ENCODE data around the gene L1TD1. TPM values are rescaled to one million over a fixed set of nuclear protein-coding genes. Genes with fewer than 3 reads are reported as not detected.
"Not testable (repeated sequence)": the region's sequence is repeated elsewhere in the genome, so short reads cannot be mapped to it uniquely, and the experiment has no call there.

Gene L1TD1, protein sequence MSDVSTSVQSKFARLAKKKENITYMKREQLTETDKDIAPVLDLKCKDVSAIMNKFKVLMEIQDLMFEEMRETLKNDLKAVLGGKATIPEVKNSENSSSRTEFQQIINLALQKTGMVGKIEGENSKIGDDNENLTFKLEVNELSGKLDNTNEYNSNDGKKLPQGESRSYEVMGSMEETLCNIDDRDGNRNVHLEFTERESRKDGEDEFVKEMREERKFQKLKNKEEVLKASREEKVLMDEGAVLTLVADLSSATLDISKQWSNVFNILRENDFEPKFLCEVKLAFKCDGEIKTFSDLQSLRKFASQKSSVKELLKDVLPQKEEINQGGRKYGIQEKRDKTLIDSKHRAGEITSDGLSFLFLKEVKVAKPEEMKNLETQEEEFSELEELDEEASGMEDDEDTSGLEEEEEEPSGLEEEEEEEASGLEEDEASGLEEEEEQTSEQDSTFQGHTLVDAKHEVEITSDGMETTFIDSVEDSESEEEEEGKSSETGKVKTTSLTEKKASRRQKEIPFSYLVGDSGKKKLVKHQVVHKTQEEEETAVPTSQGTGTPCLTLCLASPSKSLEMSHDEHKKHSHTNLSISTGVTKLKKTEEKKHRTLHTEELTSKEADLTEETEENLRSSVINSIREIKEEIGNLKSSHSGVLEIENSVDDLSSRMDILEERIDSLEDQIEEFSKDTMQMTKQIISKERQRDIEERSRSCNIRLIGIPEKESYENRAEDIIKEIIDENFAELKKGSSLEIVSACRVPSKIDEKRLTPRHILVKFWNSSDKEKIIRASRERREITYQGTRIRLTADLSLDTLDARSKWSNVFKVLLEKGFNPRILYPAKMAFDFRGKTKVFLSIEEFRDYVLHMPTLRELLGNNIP
- under 1 TPM in 4 of 7 donors, not detected in 3; 0.10 to 0.61 (median 0.41) TPM for total RNA-seq
- polyA plus RNA-seq: under 1 TPM; 0.05 to 0.52 TPM
- long read RNA-seq, donor 1, partial matches to known transcripts: 0 of 1 reads
- long read RNA-seq, donor 1, other reads (novel, unspliced or antisense): 1 of 1 reads
- long read RNA-seq, donor 2, transcript L1TD1-201 (4 exons, 3,849 nt): major isoform, 13 of 26 reads
- long read RNA-seq, donor 2, partial matches to known transcripts: 13 of 26 reads
- long read RNA-seq, donor 2, other reads (novel, unspliced or antisense): 0 of 26 reads
- long read RNA-seq, donor 3, partial matches to known transcripts: 0 of 1 reads
- long read RNA-seq, donor 3, other reads (novel, unspliced or antisense): 0 of 1 reads

DNA sequence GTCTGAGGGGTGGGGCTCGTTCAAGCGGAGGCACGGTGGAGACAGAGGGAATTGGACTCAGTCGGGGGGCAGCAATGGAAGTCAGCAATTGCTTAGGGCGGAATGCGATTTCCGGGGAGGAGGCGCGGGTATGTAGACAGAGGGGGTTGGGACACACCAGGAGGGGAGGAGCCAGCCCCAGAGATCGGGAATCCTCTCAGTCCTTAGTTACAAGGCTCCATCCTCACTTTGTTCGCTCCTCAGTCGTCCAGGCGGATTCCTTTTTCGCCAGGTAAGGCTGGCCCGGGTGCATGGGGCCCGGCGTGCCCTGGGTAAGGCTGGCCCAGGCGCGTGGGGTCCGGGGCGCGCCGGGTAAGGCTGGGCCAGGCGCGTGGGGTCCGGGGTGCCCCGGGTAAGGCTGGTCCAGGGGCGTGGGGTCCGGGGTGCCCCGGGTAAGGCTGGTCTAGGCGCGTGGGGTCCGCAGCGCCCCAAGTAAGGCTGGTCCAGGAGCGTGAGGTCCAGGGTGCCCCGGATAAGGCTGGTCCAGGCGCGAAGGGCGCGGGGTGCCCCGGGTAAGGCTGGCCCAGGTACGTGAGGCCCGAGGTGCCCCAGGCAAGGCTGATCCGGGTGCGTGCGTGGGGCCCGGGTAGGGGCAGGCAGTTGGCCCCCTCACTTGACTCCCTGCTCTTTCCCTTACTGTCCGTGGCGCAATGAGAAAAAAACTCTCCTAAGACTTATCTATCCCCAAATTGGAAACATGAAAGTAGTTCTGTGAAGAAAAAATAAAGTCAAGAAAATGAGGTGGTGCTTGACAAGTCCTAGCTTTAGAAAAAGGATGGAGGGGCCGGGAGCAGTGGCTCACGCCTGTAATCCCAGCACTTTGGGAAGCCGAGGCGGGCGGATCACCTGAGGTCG is at the start of gene L1TD1:
L1TD1 (plus strand) TSS at position 199 of the 894 bp plus-strand sequence. CDS start 11,780 bp downstream, outside the sequence.
- no peak within 1 kb of the TSS for H3K4me3 ChIP-seq

DNA sequence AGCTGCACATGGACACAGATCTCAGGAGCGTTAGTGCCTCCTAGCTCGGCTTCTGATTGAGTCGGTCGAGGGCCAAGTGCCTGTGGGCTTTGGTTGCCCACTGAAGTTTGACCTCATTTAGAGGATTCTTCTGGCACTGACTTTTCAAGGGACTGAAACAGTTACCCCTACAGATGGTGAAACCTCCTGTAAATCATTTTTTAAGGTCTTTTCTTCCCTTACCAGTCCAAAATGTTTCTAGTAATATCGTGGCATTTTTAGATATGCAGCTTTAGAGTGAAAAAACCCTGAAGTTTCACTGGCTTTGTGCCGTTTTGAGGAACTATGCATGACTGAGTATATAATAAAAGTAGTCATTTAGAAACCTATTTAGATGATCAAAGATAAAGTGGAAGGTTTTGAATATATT is 34.7 kb upstream of the L1TD1 start:
- TF ChIP-seq EP300 (IDR thresholded peaks at IDR 0.05) (no peak), POLR2A (IDR thresholded peaks at IDR 0.05) (no peak)
- TF ChIP-seq, protein P1, sequence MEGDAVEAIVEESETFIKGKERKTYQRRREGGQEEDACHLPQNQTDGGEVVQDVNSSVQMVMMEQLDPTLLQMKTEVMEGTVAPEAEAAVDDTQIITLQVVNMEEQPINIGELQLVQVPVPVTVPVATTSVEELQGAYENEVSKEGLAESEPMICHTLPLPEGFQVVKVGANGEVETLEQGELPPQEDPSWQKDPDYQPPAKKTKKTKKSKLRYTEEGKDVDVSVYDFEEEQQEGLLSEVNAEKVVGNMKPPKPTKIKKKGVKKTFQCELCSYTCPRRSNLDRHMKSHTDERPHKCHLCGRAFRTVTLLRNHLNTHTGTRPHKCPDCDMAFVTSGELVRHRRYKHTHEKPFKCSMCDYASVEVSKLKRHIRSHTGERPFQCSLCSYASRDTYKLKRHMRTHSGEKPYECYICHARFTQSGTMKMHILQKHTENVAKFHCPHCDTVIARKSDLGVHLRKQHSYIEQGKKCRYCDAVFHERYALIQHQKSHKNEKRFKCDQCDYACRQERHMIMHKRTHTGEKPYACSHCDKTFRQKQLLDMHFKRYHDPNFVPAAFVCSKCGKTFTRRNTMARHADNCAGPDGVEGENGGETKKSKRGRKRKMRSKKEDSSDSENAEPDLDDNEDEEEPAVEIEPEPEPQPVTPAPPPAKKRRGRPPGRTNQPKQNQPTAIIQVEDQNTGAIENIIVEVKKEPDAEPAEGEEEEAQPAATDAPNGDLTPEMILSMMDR (IDR thresholded peaks at IDR 0.05): no peak
- intact Hi-C loops (cut with DNase I): no loop called here
- WGBS, 3 donors: 73 to 80% (median 76%) methylated on average over 6 of the region's 6 CpGs

More for the DNA sequence above, at the start of gene L1TD1:
- TF ChIP-seq POLR2A (IDR thresholded peaks at IDR 0.05) (no peak), EP300 (IDR thresholded peaks at IDR 0.05) (no peak)
- TF ChIP-seq, protein P1 (IDR thresholded peaks at IDR 0.05): no peak
- WGBS, 3 donors: 8 to 9% (median 8%) methylated on average over 53 to 55 of the region's 55 CpGs
- Histone ChIP-seq H3K27me3 (no peaks in the 10 kb centered on the region), H3K27ac (no peak within 1 kb of the TSS), H3K9me3 (peaks cover 0 to 6% of the 10 kb centered on the region in 2 donors), H3K4me1 (ENCODE audit: insufficient read depth) (peaks cover 2% of the 10 kb centered on the region), H3K36me3 (no peaks in the 10 kb centered on the region)
- intact Hi-C loops (cut with DNase I): no loop called here
- no peak for DNase-seq

GRCh38 chr1:62161711-62162110 is 32.9 kb upstream of the L1TD1 start:
- WGBS, 3 donors: 86 to 100% (median 93%) methylated on average over 1 of the region's 1 CpG
- no peak overlapping the region for H3K27ac ChIP-seq
- DNase-seq: no peak
- no peak overlapping the region for H3K4me3 ChIP-seq
- TF ChIP-seq EP300 (IDR thresholded peaks at IDR 0.05) (no peak), POLR2A (IDR thresholded peaks at IDR 0.05) (no peak)
- H3K9me3 ChIP-seq: no peaks in the 10 kb centered on the region
- no peaks in the 10 kb centered on the region for H3K36me3 ChIP-seq
- no peaks in the 10 kb centered on the region for H3K27me3 ChIP-seq
- no peaks in the 10 kb centered on the region for H3K4me1 ChIP-seq (ENCODE audit: insufficient read depth)
- intact Hi-C loops (cut with DNase I): no loop called here

More for the DNA sequence above, 34.7 kb upstream of the L1TD1 start:
- Histone ChIP-seq H3K27ac (no peak overlapping the region), H3K4me1 (ENCODE audit: insufficient read depth) (no peaks in the 10 kb centered on the region), H3K36me3 (no peaks in the 10 kb centered on the region), H3K9me3 (no peaks in the 10 kb centered on the region), H3K27me3 (no peaks in the 10 kb centered on the region), H3K4me3 (no peak overlapping the region)
- no peak for DNase-seq

DNA sequence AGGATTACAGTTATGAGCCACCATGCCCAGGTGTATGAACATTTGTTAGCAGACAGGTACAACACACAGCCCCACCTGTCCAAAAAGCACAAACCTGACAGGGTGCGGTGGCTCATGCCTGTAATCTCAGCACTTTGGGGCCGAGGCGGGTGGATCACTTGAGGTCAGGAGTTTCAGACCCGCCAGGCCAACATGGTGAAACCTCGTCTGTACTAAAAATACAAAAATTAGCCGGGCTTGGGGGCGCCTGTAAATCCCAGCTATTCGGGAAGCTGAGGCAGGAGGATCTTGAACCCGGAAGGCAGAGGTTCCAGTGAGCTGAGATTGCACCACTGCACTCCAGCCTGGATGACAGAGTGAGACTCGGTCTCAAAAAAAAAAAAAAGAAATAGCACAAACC is 24.3 kb upstream of the L1TD1 start:
- 80 to 86% (median 81%) methylated on average over 10 of the region's 10 CpGs for WGBS, 3 donors
- intact Hi-C loops (cut with DNase I): loop anchor here in 2 of 4 donors (10.0 kb wide), 2 partner anchors 234 to 574 kb away; no protein-coding TSS in a partner anchor
- H3K9me3 ChIP-seq; H3K4me3 ChIP-seq; H3K27ac ChIP-seq; H3K36me3 ChIP-seq; H3K27me3 ChIP-seq; DNase-seq; H3K4me1 ChIP-seq (ENCODE audit: insufficient read depth): not testable (repeated sequence)

Data from ovary (tissue), 10 donors.